H1 (cell line): ENCODE results near the gene ATP6V1E1. TPM values are rescaled to one million over a fixed set of nuclear protein-coding genes. Genes with fewer than 3 reads are reported as not detected.

Source experiments
- ATF3 ChIP-seq: IDR thresholded peaks from 2 replicates; pipeline ENCODE4 v1.6.1; 2011; ENCODE audit warnings: low read depth, mild to moderate bottlenecking, low read length; ENCODE audit not compliant: insufficient read depth
- BCL11A ChIP-seq, 2 experiments: IDR thresholded peaks; one replicate each; pipeline ENCODE4 v1.6.1; 2011; ENCODE audit warnings: low read depth in 2 of 2, low read length in 2 of 2, mild to moderate bottlenecking in 2 of 2
- BRCA1 ChIP-seq: IDR thresholded peaks from 2 replicates; pipeline ENCODE4 v1.6.1; 2012; ENCODE audit warnings: low read depth, low read length, improper control_type of control experiment
- CTBP2 ChIP-seq: IDR thresholded peaks from 2 replicates; pipeline ENCODE4 v1.7.0; 2011; ENCODE audit warnings: borderline replicate concordance, mild to moderate bottlenecking, moderate library complexity, mixed read lengths, low read length; ENCODE audit not compliant: insufficient read depth, insufficient read length
- EP300 ChIP-seq, 2 experiments: IDR thresholded peaks; 1 replicate in 1 of 2; 2 replicates in 1 of 2; pipeline ENCODE4 v1.6.1; 2011 to 2012; ENCODE audit warnings: low read depth in 2 of 2, low read length in 2 of 2, mild to moderate bottlenecking in 2 of 2, borderline replicate concordance in 1 of 2, inconsistent platforms in 1 of 2, moderate library complexity in 1 of 2
- SIN3A ChIP-seq, 2 experiments: IDR thresholded peaks in 1 of 2; conservative IDR thresholded peaks in 1 of 2; 2 replicates each; pipeline ENCODE4 v1.6.1; 2011 to 2012; ENCODE audit warnings: low read length in 2 of 2, improper control_type of control experiment in 1 of 2, low read depth in 1 of 2, mild to moderate bottlenecking in 1 of 2
- TAF1 ChIP-seq: IDR thresholded peaks from 2 replicates; pipeline ENCODE4 v1.6.1; 2011; ENCODE audit warnings: mild to moderate bottlenecking, low read depth, low read length
- TCF12 ChIP-seq: IDR thresholded peaks from 2 replicates; pipeline ENCODE4 v1.6.1; 2011; ENCODE audit warnings: low read depth, mild to moderate bottlenecking, low read length
- ZNF274 ChIP-seq: IDR thresholded peaks from 2 replicates; pipeline ENCODE4 v1.7.0; 2012; ENCODE audit warnings: low read length, borderline replicate concordance; ENCODE audit errors: extremely low read depth
- polyA plus RNA-seq, 7 experiments: library from polyadenylated mRNA; depleted of rRNA in 3 of 7; stranded (reverse) in 5 of 7; unstranded in 2 of 7; fragments of >200 nt in 5 of 7; fragments of 200-250 nt in 2 of 7; gene quantifications; 1 replicate in 5 of 7; 2 replicates in 1 of 7; 4 replicates in 1 of 7; pipeline versions ENCODE4 v1.2.1 to v1.2.3, GENCODE V29; 2011 to 2013; ENCODE audit warnings: missing spikeins in 2 of 7, mixed read lengths in 2 of 7
- total RNA-seq: library from RNA; stranded (reverse); fragmentation: NEBNext Ultra II Directional; extraction: Animal tissue kit (Norgen Biotek cat#: 25700); gene quantifications from 2 replicates; pipeline ENCODE4 v1.2.1, GENCODE V29; 2021
- TF ChIP-seq, protein P1 (sequence below): fragments of 300-600 bp; sonication (generic); IDR thresholded peaks from 2 replicates; pipeline ENCODE4 v1.7.1; 2012; ENCODE audit warnings: low read length, moderate library complexity, mild to moderate bottlenecking, inconsistent platforms; ENCODE audit not compliant: insufficient replicate concordance

Gene ATP6V1E1
- total and polyA plus RNA-seq, 2 of the 8 experiments (the other 6 are each of a cell fraction or from before 2014, with no cell fraction given) = 80.4 to 88.1 TPM

DNA sequence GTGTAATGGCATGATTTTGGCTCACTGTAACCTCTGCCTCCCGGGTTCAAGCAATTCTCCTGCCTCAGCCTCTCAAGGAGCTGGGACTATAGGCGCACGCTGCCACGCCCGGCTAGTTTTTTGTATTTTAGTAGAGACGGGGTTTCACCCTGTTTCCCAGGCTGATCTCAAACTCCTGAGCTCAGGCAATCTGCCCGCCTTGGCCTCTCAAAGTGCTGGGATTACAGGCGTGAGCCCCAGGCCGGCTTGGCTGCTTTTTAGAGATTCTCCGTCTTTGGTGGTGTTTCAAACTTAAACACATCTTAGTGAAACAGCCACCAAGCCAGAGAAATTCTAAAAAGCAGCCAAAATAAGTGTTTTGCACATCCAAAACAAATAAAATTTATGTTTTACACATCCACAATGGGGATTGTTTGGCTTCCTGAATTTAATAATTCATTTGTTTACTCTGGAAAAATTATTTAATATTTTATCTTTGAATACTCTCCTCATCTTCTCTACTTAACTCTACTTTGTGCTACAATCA is 28.4 kb upstream of the ATP6V1E1 start (continued):
- TF ChIP-seq, protein P1, sequence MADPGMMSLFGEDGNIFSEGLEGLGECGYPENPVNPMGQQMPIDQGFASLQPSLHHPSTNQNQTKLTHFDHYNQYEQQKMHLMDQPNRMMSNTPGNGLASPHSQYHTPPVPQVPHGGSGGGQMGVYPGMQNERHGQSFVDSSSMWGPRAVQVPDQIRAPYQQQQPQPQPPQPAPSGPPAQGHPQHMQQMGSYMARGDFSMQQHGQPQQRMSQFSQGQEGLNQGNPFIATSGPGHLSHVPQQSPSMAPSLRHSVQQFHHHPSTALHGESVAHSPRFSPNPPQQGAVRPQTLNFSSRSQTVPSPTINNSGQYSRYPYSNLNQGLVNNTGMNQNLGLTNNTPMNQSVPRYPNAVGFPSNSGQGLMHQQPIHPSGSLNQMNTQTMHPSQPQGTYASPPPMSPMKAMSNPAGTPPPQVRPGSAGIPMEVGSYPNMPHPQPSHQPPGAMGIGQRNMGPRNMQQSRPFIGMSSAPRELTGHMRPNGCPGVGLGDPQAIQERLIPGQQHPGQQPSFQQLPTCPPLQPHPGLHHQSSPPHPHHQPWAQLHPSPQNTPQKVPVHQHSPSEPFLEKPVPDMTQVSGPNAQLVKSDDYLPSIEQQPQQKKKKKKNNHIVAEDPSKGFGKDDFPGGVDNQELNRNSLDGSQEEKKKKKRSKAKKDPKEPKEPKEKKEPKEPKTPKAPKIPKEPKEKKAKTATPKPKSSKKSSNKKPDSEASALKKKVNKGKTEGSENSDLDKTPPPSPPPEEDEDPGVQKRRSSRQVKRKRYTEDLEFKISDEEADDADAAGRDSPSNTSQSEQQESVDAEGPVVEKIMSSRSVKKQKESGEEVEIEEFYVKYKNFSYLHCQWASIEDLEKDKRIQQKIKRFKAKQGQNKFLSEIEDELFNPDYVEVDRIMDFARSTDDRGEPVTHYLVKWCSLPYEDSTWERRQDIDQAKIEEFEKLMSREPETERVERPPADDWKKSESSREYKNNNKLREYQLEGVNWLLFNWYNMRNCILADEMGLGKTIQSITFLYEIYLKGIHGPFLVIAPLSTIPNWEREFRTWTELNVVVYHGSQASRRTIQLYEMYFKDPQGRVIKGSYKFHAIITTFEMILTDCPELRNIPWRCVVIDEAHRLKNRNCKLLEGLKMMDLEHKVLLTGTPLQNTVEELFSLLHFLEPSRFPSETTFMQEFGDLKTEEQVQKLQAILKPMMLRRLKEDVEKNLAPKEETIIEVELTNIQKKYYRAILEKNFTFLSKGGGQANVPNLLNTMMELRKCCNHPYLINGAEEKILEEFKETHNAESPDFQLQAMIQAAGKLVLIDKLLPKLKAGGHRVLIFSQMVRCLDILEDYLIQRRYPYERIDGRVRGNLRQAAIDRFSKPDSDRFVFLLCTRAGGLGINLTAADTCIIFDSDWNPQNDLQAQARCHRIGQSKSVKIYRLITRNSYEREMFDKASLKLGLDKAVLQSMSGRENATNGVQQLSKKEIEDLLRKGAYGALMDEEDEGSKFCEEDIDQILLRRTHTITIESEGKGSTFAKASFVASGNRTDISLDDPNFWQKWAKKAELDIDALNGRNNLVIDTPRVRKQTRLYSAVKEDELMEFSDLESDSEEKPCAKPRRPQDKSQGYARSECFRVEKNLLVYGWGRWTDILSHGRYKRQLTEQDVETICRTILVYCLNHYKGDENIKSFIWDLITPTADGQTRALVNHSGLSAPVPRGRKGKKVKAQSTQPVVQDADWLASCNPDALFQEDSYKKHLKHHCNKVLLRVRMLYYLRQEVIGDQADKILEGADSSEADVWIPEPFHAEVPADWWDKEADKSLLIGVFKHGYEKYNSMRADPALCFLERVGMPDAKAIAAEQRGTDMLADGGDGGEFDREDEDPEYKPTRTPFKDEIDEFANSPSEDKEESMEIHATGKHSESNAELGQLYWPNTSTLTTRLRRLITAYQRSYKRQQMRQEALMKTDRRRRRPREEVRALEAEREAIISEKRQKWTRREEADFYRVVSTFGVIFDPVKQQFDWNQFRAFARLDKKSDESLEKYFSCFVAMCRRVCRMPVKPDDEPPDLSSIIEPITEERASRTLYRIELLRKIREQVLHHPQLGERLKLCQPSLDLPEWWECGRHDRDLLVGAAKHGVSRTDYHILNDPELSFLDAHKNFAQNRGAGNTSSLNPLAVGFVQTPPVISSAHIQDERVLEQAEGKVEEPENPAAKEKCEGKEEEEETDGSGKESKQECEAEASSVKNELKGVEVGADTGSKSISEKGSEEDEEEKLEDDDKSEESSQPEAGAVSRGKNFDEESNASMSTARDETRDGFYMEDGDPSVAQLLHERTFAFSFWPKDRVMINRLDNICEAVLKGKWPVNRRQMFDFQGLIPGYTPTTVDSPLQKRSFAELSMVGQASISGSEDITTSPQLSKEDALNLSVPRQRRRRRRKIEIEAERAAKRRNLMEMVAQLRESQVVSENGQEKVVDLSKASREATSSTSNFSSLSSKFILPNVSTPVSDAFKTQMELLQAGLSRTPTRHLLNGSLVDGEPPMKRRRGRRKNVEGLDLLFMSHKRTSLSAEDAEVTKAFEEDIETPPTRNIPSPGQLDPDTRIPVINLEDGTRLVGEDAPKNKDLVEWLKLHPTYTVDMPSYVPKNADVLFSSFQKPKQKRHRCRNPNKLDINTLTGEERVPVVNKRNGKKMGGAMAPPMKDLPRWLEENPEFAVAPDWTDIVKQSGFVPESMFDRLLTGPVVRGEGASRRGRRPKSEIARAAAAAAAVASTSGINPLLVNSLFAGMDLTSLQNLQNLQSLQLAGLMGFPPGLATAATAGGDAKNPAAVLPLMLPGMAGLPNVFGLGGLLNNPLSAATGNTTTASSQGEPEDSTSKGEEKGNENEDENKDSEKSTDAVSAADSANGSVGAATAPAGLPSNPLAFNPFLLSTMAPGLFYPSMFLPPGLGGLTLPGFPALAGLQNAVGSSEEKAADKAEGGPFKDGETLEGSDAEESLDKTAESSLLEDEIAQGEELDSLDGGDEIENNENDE = no peak
- TF ChIP-seq TCF12 = no peak
- no peak for TF ChIP-seq EP300 (IDR thresholded peaks at IDR 0.05; ENCODE audit: borderline replicate concordance in 1 of 2, low read depth in 2 of 2, low read length in 2 of 2)
- no peak for TF ChIP-seq ATF3
- no peak for TF ChIP-seq CTBP2
- no peak for TF ChIP-seq BCL11A (IDR thresholded peaks at IDR 0.05; ENCODE audit: low read depth in 2 of 2, low read length in 2 of 2)
- TF ChIP-seq TAF1 = no peak
- TF ChIP-seq BRCA1 = no peak
- no peak for TF ChIP-seq ZNF274
- TF ChIP-seq SIN3A (conservative IDR thresholded peaks at IDR 0.05 in 1 of 2, IDR thresholded peaks at IDR 0.05 in 1 of 2; ENCODE audit: low read depth in 1 of 2, low read length in 2 of 2) = no peak
